Brain pericyte (primary cell): ENCODE measurements around the gene NAV3.

Experiments
- DNase-seq: peaks from one replicate; pipeline ENCODE4 v3.0.0-alpha.2; 2012; ENCODE audit warnings: low read depth, low spot score

NAV3 gene

DNA sequence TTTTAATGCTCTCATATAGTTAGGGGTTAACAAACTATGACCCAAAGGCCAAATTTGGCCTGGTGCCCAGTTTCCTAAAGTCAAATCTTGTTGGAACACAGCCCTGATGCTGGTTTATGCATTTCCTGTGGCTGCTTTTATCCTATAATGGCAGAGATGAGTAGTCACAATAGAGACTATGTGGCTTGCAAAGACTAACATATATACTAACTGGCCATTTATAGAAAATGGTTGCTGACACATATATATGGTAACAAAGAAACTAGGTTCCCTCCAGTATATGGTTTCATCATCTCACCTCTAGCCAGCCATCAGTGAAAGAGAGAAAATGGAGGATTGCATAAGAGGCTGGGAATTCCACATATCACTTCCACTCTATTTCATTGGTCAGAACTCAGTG, 10.8 kb downstream of the NAV3 start:
- no peak for DNase-seq

DNA sequence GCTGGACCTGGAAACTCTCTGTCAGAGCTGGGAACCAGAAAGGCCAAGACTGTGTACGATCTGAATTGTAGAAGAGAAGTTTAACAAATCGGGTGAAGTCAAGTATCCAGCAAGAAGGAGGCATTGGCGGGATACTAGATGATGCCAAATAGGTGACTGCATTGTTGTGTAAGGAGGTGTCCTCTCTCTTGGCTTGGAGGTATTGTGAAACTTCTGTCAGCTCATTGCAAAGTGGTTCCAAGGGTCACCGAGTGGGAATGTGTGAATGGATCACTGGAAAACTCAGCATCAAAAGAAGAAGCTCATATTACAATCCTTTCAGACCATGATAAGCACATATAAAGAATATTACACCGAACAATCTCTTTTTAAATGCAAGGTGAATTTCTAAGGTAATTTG, 11.7 kb downstream of the NAV3 start:
- DNase-seq: no peak

DNA sequence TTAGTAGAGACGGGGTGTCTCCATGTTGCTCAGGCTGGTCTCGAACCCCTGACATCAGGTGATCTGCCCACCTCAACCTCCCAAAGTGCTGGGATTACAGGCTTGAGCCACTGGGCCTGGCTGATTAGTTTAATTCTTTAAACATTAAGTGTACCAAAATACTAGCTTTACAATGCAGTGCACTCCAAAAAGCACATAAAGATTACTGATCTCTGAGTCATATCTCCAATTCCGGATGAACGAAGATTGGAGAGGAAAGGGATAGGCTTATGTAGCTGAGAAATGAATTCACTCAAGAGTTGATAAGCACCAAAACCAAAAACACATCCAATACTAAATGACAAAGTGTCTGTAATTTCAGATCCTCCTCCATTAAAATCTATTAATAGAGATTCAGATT, 15.1 kb downstream of the NAV3 start:
- no peak for DNase-seq

DNA sequence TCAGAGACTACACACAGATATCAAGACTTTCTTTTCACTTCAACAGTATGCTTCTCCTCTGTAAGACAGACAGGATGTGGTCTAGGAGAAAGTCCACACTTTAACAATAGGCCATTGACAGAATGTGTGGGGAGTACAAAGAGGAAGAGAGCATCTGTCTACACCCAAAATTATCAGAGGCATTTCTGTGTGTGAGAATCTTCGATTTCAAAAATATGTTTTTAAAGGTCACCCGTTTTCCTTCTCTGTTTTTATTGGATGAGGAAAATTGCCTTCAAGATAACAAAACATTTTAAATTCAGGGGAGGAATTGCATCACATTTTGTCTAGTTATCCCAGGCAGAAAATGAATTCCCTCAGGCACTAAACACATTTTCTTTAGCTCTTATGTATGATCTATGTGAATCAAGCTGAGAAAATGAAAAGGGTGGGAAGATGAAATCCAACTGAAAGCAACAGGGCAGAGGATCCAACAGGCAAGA, 16.4 kb downstream of the NAV3 start:
- no peak for DNase-seq

DNA sequence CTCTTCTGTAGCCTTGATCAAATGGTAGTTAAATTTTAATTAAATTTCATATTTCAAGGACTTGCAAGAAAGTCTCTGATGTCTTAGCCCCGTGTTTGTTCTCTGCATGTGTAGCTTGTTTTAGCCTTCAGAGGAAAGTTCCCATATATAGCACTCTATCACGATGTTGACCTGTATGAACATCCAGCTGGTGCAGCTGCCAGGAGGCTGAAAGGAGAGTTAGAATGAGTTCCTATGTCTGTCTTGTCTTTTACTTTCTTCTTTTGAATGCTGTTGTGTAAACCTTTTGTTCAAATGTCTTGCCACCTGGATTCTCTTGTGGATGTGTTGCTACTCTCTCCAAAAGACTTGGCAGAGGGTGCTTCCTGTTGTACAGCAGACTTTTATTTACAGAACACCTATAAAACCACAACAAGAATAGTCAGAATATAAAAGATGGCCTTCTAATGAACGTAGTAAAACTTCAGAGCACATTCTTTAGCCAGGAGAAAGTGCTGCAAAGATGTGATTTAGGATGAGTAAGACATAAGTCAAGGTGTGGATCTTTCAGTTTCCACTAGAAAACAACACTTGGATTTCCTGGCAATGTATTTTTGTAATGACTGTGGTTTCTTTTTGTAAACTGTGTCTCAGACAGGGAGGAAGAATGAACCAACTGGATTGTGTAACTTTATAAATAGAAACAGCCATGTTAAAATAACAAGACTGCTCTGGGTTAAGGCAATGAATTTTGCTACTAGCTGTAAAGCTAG, 17.2 kb downstream of the NAV3 start:
- DNase-seq: peak; percentile 60

DNA sequence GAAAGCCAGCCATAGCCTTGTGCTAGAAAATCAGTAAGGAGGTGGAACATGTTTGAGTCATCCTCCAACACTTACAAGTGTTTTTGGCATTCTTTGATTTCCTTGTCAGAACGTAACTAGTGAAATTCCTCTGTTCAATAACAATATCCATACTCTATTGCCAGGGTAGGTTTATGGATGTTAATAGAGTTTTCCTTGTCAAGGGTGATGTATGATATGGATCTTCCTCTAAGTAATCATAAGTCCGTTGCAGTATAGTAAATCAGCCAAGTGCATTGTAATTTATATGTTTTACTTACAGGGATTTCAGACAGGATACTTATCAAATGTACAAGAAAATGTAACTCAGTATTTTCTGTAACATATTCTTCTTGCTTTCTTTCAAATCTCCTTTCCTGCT, 19.4 kb downstream of the NAV3 start:
- no peak for DNase-seq

DNA sequence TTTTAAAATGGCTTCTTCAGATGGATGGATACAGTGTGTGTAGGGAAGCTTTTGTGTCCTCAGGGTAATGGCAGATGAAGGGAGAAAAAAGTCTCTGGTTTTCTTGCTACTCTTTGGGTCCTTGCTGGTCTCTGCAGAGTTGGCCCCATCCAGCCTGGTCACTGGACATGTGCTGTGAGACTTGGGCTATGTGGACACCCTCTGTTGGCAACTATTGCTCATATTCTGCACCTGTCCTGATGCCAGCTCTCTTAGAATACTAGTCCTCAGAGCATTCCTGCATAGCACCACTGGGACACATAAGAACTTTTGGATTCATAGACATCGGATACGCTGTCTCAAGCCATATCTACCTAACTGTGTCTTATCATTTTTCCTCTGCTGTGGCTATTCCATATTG, 20.0 kb downstream of the NAV3 start:
- no peak for DNase-seq

DNA sequence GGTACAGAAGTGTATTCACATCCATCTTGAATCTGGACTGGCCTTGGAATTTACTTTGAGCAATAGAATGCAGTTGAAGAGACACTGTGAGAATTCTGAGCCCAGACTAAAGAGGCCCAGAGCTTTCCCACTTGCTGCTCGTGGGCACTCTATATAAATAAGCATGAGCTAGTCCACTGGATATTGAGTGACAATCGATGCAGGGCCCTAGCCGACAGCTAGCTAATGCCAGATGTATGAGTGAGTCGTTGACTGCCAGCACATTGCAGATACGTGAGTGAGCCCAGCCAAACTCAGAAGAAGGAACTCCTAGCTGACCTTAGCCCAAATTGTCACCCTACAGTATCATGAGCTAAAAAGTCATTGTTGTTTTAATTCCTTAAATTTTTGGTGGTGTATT, 24.9 kb downstream of the NAV3 start:
- no peak for DNase-seq

DNA sequence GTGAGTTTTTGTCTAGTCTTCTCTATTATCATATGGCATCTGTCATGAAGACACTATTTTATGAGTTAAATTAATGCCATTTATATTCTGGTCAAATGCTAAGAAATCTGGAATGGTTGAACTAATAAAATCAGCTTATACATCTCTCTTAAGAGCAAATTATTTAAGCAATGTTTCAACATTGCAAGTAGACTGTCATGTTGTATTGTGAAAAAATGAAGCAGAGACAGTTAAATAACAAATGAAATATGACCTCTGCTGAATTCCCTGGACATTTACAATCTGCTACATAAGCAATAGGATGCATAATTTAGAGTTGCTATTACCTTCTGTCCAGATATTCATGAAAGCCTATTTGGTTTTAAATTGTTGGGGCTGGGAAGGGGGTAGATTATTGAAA, 30.6 kb downstream of the NAV3 start:
- DNase-seq: no peak

DNA sequence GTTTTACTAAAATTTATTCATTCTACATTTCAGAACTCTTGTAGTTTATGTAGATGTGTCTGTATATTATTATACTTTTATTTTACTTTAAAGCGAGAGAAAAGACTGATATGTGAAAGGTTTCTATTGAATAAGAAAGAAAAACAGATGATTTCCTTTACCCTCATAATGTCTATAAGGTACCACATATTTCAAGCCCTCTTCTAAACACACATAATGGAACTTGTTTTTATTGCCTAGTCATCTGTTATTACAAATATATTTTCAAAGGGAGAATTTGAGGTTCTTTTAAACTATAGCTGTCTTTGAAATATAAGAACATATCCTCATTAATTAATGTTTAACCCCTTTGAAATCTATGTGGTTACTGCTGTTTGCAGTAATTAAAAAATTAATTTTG, 34.5 kb downstream of the NAV3 start:
- DNase-seq: no peak

DNA sequence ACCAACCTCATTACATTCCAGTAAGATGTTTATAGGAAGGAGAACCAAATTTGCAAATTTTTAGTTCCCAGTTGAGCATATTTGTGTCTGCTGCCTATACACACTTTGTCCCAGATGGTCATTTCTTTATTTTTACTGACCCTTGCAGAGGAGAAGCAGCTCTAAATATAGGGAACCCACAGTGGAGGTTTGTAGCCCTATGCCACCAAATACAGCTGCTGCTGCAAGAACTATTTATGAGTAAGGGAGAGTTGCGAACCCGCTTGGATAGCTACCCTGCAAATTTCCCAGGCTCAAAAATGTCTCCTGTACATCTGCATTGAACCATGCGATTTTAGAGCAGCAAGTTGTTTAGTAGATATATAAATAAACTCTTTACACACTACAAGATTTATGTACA, 48.2 kb downstream of the NAV3 start:
- DNase-seq: no peak

DNA sequence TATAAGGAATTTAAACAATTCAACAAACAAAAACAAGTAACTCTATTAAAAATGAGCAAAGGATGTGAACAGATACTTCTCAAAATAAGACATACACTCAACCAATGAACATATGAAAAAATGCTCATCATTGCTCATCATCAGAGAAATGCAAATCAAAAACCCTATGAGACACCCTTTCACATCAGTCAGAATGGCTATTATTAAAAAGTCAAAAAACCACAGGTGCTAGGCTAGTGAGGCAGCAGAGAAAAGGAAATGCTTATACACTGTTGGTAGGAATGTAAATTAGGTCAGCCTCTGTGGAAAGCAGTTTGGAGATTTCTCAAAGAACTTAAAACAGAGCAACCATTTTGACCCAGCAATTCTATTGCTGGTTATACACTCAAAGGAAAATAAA, 52.0 kb downstream of the NAV3 start:
- no peak for DNase-seq

DNA sequence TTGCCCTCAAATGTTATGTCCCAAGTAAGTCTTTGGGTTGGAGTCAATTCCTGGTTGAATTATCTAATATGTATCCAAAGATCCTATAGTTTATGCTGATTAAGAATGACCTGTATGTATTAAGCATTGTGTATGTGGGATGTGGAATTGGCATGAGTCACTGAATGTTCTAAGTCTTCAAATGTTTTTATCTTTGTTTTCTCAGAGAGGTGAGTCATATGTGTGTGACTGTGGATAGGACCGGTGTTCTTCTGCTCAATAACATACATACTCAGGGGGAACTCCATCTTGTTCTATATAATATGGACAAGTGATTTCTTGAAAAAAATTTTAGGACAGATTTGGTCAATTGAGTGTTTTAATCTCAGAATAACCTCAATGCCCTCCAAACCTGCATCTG, 57.9 kb downstream of the NAV3 start:
- no peak for DNase-seq

DNA sequence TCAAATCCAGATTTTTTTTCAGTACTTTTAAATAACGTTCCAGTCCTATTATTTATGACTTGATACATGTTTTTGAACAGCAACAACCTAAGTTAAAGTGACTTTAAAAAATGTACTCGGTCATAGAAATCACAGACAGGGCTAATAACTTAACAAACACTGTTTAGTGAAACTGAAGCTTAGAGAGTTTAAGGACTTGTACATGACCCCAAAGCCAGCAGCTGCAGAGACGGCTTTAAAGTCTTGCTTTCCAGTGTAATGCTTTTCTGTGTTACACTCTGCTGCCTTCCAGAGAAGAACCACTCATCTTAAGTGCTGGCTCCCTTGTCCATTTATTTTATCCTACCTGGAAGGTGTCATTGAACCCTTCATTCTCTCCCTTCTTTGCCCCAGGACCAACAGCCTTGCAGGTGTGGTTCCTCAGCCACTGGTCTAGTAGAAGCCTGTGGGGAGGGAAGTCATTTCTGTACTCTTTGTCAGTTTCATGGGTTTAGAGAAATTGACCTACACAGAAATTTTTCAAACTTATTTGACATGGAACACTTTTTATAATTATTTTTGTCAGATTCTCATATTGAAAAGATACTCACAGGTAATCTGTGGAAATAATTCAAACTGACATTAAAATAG, 60.9 kb downstream of the NAV3 start:
- no peak for DNase-seq

DNA sequence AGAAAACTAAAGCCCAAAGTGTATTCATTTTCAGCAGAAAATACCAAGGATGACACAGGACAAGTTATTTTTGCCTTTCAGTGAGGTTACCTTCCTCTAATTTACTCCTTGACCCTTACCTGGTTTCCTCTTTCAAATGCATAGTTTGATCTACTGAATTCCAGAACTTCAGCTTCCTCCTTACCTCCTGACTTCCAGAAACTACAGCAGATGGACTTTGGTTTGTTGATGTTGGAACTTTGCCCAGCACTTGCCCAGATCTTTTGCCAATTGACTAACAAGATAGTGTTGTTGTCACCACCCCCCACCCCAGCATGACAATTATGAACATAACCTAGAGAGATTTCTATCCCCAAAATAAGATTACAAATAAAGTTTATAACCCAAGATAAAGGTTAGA, 63.2 kb downstream of the NAV3 start:
- peak; percentile 13 for DNase-seq

DNA sequence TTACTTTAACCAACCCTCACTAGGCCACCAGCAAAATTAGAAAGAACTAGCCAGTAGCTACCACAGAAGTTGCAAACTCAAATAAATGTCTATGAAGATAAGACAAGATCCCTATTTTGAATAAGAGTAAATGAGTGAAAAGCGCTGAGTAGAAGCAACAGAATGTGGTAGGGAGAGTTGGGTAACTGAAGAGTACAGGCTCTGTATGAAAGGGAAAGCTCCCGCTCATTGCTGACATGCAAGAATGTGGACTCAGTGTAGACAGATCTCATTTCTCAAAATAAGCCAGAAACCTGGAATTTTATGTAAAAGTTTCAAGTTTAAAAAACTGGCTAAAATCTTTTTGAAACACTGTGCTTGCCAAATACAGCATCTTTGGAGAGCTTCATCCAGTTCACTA, 63.9 kb downstream of the NAV3 start:
- DNase-seq: no peak

DNA sequence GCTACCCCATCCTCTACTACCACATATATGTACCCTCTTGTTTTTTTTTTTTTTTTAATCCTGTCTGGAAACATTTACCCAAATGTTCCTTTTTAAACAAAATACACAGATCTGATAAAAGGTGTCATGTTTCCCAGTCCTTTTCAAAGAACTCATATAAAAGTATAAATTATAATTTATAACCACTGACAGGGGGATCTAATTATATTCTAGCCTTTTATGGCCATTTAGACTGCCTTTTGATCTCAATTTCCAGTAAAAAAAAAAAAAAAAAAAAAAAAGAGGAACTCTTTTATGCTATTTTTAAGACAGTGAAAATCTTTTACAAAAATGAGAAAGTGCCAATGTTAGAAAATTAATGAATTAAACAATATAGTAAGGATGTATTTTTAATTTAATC, 65.0 kb downstream of the NAV3 start:
- DNase-seq: no peak

DNA sequence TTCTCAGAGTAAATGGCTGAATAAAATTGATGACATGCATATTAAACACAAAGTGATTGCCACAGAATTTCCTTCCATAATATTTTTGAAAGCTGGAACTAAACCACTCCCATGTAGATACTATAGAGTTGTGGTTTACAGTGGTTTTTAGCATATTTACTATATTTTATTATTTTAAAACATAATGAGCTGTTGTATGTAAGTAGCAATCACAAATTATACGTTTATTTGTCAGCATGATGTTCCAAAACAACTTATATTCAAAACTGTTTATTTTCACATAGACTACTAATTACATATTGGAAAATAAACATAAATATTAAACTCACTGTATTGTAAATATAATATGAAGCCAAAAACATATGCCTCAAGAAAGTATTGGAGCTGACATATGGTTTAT, 77.2 kb downstream of the NAV3 start:
- no peak for DNase-seq

DNA sequence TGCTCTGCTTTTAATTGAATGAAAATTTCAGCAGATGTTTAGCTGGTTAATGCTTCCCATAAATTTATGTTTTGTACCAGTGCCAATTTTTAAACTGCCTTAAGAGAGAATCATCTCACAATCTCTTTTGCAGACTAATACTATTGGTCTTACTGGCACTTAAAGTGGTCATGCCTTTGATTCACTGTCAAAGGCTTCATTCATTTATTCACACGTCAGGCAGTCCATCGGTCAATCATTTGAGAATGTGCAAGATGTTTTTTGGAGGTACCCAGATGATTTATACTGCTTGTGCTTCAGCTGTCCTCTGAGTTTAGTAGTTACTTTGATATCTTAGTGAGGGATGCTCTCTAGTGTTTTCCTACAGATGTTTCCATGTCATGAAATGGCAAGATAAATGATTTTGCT, 83.4 kb downstream of the NAV3 start:
- no peak for DNase-seq

DNA sequence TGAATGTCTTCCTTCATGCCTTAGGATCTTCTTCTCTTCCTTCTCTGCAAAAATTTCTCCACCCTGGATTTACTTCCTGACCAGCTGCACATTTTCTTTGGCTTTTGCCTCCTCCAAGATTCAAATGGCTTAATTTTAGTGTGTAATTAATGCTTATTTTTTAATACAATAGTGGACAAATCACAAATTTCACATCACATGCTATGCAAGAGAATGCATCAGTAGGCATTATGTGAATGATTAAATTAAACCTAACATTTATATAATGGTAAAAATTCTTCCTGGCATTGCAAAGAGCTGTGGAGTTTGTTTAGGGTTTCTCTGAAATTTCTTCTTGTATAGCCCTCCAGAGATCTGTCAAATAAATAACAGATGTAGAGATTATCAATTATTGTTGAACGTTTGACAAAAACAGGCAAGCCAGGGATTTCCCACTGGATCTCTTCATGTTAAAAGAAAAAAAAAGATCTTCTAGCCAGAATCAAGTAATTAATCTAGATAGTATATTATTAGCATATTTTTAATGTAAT, 84.4 kb downstream of the NAV3 start:
- DNase-seq: no peak

DNA sequence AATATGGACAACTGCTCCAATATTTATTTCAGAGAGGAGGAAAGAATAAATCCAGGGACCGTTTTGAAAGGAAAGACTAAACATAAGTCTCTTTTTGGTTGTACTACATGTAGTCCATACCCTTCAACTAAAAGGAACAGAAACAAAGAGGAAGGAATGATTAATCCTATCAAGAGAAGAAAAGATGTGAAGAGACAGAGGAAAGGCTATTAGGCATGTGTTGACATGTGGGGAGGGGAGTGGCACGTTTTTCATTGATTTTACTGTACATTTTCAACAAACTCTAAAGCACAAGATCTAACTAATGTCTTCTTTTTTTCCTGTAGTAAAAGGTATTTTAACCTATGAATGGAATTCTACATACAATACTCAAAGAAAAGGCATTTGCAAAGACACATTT, 85.6 kb downstream of the NAV3 start:
- DNase-seq: no peak

DNA sequence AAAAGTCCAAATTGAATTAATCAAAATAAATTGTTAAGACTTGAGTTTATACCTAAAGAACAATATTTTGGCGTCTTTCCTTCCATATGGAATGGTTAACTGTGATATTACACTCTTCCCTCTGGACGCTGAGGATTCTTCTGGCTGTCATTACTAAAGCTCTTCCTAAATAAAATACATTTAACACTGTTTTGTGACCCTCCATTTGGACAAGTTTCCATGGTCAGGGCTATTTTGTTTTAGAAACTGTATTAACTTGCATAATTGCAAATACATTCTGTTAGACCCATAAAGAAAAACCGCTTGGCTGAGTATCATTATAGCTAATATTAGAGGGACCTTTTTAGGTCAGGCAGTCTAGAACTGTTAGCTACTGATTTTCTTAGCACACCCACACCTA, 87.4 kb downstream of the NAV3 start:
- no peak for DNase-seq

DNA sequence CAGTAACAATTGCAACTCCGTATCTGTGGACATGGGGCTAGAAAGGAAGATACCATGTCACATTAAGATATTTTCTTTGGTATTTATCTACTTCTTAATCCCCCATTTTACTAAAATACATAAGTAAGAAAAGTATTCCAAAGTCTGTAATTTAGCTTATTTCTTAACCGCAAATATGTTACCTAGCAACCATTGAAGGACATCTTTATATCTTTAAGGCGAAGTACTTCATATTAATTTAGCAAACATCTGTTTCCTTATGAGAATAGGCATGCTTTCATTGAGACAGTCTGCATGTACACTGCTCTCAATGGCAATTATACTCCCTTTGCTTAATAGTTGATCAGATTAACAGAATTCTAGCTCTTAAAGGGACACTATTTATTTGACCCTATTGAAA, 88.8 kb downstream of the NAV3 start:
- DNase-seq: no peak
